Measurements from ENCODE around the gene TDRD12.

DNA sequence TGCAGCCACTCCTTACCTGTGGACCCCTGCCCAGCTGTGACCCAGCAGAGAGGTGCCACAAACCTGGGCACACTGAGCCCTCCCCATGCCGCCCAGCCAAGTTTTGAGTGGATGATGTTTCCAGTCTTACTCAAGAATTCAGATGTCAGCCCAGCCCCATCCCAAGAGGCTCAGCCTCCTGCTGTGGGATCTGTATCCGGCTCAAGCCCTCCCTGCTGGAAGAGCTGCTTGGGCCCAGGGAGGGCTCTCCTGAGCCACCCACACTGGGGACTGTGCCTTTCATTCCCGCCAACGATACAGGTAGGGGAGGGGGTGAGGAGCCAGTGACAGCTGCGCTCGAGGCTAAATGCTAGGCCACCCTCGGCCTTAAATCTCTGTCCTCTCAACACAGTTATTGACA, 155.9 kb downstream of the TDRD12 start:
- no peak for TF ChIP-seq POLR2A (IDR thresholded peaks at IDR 0.05)
- TF ChIP-seq, protein P1, sequence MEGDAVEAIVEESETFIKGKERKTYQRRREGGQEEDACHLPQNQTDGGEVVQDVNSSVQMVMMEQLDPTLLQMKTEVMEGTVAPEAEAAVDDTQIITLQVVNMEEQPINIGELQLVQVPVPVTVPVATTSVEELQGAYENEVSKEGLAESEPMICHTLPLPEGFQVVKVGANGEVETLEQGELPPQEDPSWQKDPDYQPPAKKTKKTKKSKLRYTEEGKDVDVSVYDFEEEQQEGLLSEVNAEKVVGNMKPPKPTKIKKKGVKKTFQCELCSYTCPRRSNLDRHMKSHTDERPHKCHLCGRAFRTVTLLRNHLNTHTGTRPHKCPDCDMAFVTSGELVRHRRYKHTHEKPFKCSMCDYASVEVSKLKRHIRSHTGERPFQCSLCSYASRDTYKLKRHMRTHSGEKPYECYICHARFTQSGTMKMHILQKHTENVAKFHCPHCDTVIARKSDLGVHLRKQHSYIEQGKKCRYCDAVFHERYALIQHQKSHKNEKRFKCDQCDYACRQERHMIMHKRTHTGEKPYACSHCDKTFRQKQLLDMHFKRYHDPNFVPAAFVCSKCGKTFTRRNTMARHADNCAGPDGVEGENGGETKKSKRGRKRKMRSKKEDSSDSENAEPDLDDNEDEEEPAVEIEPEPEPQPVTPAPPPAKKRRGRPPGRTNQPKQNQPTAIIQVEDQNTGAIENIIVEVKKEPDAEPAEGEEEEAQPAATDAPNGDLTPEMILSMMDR (IDR thresholded peaks at IDR 0.05), result no peak

All from body of pancreas (tissue), 4 donors.